HEK293 (cell line): ENCODE results near the gene MYO1E.

ENCODE experiments used
- CTCF ChIA-PET: fragments of 350-600 bp; formaldehyde crosslinking; extraction: SDS; loops from one replicate; lab custom pipeline; 2021; ENCODE audit warnings: antibody characterized with exemption; lab: Yijun Ruan, JAX
- POLR2A ChIA-PET: fragments of 300-600 bp; formaldehyde crosslinking; extraction: SDS; loops from one replicate; lab custom pipeline; 2020; ENCODE audit warnings: antibody characterized with exemption, inconsistent platforms; lab: Yijun Ruan, JAX
- H3K27ac ChIP-seq: fragments of 200-500 bp; sonication (Bioruptor generic); 2 replicates; pipeline ENCODE4 v1.5.1; 2014; ENCODE audit warnings: low read depth, low read length, control low read depth, inconsistent platforms; ENCODE audit errors: extremely low read depth
- H3K36me3 ChIP-seq, 2 experiments: fragments of 200-500 bp in 1 of 2; sonication (Bioruptor generic) in 1 of 2; 1 replicate in 1 of 2; 2 replicates in 1 of 2; pipeline ENCODE4 v1.5.1; 2014 to 2017; ENCODE audit warnings: inconsistent platforms in 2 of 2, low read length in 2 of 2; ENCODE audit not compliant: control insufficient read depth in 2 of 2, insufficient read depth in 1 of 2
- H3K4me1 ChIP-seq: fragments of 200-500 bp; sonication (Bioruptor generic); 2 replicates; pipeline ENCODE4 v1.5.1; 2014; ENCODE audit warnings: mild to moderate bottlenecking, low read length, inconsistent platforms; ENCODE audit not compliant: control insufficient read depth, insufficient read depth
- H3K4me3 ChIP-seq: 2 replicates; pipeline ENCODE4 v1.5.1; 2011; ENCODE audit warnings: low read depth, mild to moderate bottlenecking, control low read depth, low read length, moderate library complexity
- H3K9me3 ChIP-seq: fragments of 200-500 bp; sonication (Bioruptor generic); 2 replicates; pipeline ENCODE4 v1.5.1; 2014; ENCODE audit warnings: low read depth, low read length, inconsistent platforms; ENCODE audit not compliant: control insufficient read depth, insufficient read depth
- ATF2 ChIP-seq: fragments of 450-650 bp; formaldehyde crosslinking; IDR thresholded peaks from 2 replicates; pipeline ENCODE4 v1.5.1; 2016; ENCODE audit warnings: missing biosample characterization, missing genetic modification characterization, low read depth
- GFI1B ChIP-seq: fragments of 450-650 bp; formaldehyde crosslinking; IDR thresholded peaks from 2 replicates; pipeline ENCODE4 v1.5.1; 2016; ENCODE audit warnings: missing biosample characterization, missing genetic modification characterization
- GLIS2 ChIP-seq: fragments of 450-650 bp; formaldehyde crosslinking; IDR thresholded peaks from 2 replicates; pipeline ENCODE4 v1.5.1; 2016; ENCODE audit warnings: missing biosample characterization, missing genetic modification characterization
- HOXD13 ChIP-seq: sonication (generic); formaldehyde crosslinking; IDR thresholded peaks from 2 replicates; pipeline ENCODE4 v1.8.0; 2022; ENCODE audit warnings: missing genetic modification reagents, borderline replicate concordance
- KLF1 ChIP-seq: fragments of 450-650 bp; formaldehyde crosslinking; IDR thresholded peaks from 2 replicates; pipeline ENCODE4 v1.5.1; 2016; ENCODE audit warnings: missing biosample characterization, missing genetic modification characterization
- KLF7 ChIP-seq: fragments of 450-650 bp; formaldehyde crosslinking; IDR thresholded peaks from 2 replicates; pipeline ENCODE4 v1.5.1; 2016; ENCODE audit warnings: missing biosample characterization, missing genetic modification characterization, borderline replicate concordance
- ZBTB1 ChIP-seq: fragments of 450-650 bp; formaldehyde crosslinking; IDR thresholded peaks from 2 replicates; pipeline ENCODE4 v1.5.1; 2016; ENCODE audit warnings: missing biosample characterization, missing genetic modification characterization
- ZBTB17 ChIP-seq: fragments of 450-650 bp; formaldehyde crosslinking; IDR thresholded peaks from 2 replicates; pipeline ENCODE4 v1.5.1; 2016; ENCODE audit warnings: missing biosample characterization, missing genetic modification characterization
- ZIC2 ChIP-seq: fragments of 450-650 bp; formaldehyde crosslinking; IDR thresholded peaks from 2 replicates; pipeline ENCODE4 v1.5.1; 2016; ENCODE audit warnings: missing biosample characterization, missing genetic modification characterization
- ZNF2 ChIP-seq: fragments of 450-650 bp; formaldehyde crosslinking; IDR thresholded peaks from 2 replicates; pipeline ENCODE4 v1.5.1; 2016; ENCODE audit warnings: missing biosample characterization, missing genetic modification characterization
- ZNF221 ChIP-seq: fragments of 450-650 bp; formaldehyde crosslinking; IDR thresholded peaks from 2 replicates; pipeline ENCODE4 v1.5.1; 2017; ENCODE audit warnings: missing biosample characterization, missing genetic modification characterization, borderline replicate concordance
- ZNF398 ChIP-seq: fragments of 450-650 bp; formaldehyde crosslinking; IDR thresholded peaks from 2 replicates; pipeline ENCODE4 v1.5.1; 2017; ENCODE audit warnings: missing biosample characterization, missing genetic modification characterization
- ZNF48 ChIP-seq: fragments of 450-650 bp; formaldehyde crosslinking; IDR thresholded peaks from 2 replicates; pipeline ENCODE4 v1.5.1; 2016; ENCODE audit warnings: missing biosample characterization, missing genetic modification characterization
- ZNF624 ChIP-seq: fragments of 450-650 bp; formaldehyde crosslinking; IDR thresholded peaks from 2 replicates; pipeline ENCODE4 v1.5.1; 2017; ENCODE audit warnings: missing biosample characterization, missing genetic modification characterization

The MYO1E gene

GRCh38 chr15:59289574-59289973 lies 83.1 kb downstream of the MYO1E start:
- ChIA-PET POLR2A (no interaction called here), CTCF (no interaction called here)
- H3K36me3 ChIP-seq: no peaks in the 10 kb centered on the region
- TF ChIP-seq ZBTB1: no peak
- no peak for TF ChIP-seq HOXD13 (CRISPR knock-in tag)
- TF ChIP-seq ZNF48 (tag by site-specific recombination): no peak
- no peak for TF ChIP-seq KLF7
- no peak for TF ChIP-seq ATF2 (tag by site-specific recombination)
- no peak for TF ChIP-seq ZBTB17 (tag by site-specific recombination)
- TF ChIP-seq ZNF624 (tag by site-specific recombination): no peak
- no peak overlapping the region for H3K4me3 ChIP-seq
- no peaks in the 10 kb centered on the region for H3K9me3 ChIP-seq
- H3K27ac ChIP-seq: no peak overlapping the region
- H3K4me1 ChIP-seq: no peaks in the 10 kb centered on the region

- ChIA-PET POLR2A (interaction anchor here (1.1 kb wide), 1 partner anchor 10 kb away, joined by 4 read pairs; no protein-coding TSS in a partner anchor), CTCF (interaction anchor here (0.7 to 1.0 kb wide), 2 partner anchors 11 to 35 kb away, joined by 3 to 5 read pairs; no protein-coding TSS in a partner anchor)
- H3K9me3 ChIP-seq: no peaks in the 10 kb centered on the region
- no peak overlapping the region for H3K4me3 ChIP-seq
- no peaks in the 10 kb centered on the region for H3K36me3 ChIP-seq
- no peak overlapping the region for H3K27ac ChIP-seq
- TF ChIP-seq GFI1B (tag by site-specific recombination) (no peak), ZNF2 (tag by site-specific recombination) (no peak), ZIC2 (peak; percentile 77), KLF1 (tag by site-specific recombination) (peak; percentile 28; the same call in 1 of the 2 replicates), GLIS2 (tag by site-specific recombination) (peak; percentile 34; the same call in 1 of the 2 replicates)
- no peaks in the 10 kb centered on the region for H3K4me1 ChIP-seq
Measured at GRCh38 chr15:59283717-59284391, 88.8 kb downstream of the MYO1E start.

- TF ChIP-seq ZNF398 (tag by site-specific recombination) (no peak), ZNF221 (tag by site-specific recombination) (no peak), ZNF624 (tag by site-specific recombination) (no peak)
- H3K36me3 ChIP-seq: no peaks in the 10 kb centered on the region
- H3K4me1 ChIP-seq: no peaks in the 10 kb centered on the region
- ChIA-PET CTCF (interaction anchor here (0.7 kb wide), 1 partner anchor 36 kb away, joined by 3 read pairs; no protein-coding TSS in a partner anchor), POLR2A (no interaction called here)
- H3K9me3 ChIP-seq: no peaks in the 10 kb centered on the region
- no peak overlapping the region for H3K4me3 ChIP-seq
- no peak overlapping the region for H3K27ac ChIP-seq
Measured at GRCh38 chr15:59282515-59283337, 89.9 kb downstream of the MYO1E start.
